ENCODE results near the gene TMEM101. TPM values are rescaled to one million over a fixed set of nuclear protein-coding genes. Genes with fewer than 3 reads are reported as not detected.
"Not testable (repeated sequence)": the region's sequence is repeated elsewhere in the genome, so short reads cannot be mapped to it uniquely, and the experiment has no call there.

Gene TMEM101
- total and polyA plus RNA-seq, 12 donors: 15.6 to 26.4 (median 17.9) TPM

DNA sequence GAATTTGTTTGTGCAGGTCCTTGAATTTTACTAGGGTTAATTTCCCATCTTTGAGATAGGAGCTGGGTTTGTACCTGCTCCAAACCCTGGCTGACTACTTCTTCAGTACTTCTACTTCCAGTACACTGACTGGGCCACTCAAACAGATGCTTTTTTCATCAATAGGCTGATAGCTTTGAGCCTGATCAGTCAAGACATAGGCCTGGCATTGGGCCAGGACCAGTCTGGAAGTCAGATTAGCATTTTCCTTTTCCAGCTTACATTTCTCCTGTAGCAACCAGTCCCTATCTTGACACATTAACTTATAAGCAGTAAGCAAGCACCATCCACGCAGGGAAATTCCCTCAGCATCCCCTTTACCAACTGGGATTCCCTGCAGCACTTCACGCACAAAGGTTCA lies 7.5 kb upstream of the TMEM101 start:
- 88 to 89% methylated on average over 2 of the region's 2 CpGs for WGBS, 2 donors
- intact Hi-C loops (cut with DNase I): no loop called here
- no peaks in the 10 kb centered on the region for H3K27me3 ChIP-seq
- ATAC-seq (no peak), DNase-seq (no peak)
- H3K9me3 ChIP-seq: no peaks in the 10 kb centered on the region
- H3K4me1 ChIP-seq: no peaks in the 10 kb centered on the region
- H3K4me3 ChIP-seq: no peak overlapping the region
- TF ChIP-seq, protein P1, sequence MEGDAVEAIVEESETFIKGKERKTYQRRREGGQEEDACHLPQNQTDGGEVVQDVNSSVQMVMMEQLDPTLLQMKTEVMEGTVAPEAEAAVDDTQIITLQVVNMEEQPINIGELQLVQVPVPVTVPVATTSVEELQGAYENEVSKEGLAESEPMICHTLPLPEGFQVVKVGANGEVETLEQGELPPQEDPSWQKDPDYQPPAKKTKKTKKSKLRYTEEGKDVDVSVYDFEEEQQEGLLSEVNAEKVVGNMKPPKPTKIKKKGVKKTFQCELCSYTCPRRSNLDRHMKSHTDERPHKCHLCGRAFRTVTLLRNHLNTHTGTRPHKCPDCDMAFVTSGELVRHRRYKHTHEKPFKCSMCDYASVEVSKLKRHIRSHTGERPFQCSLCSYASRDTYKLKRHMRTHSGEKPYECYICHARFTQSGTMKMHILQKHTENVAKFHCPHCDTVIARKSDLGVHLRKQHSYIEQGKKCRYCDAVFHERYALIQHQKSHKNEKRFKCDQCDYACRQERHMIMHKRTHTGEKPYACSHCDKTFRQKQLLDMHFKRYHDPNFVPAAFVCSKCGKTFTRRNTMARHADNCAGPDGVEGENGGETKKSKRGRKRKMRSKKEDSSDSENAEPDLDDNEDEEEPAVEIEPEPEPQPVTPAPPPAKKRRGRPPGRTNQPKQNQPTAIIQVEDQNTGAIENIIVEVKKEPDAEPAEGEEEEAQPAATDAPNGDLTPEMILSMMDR (IDR thresholded peaks at IDR 0.05): no peak
- no peak overlapping the region for H3K27ac ChIP-seq
- H3K36me3 ChIP-seq: peaks cover 0 to 43% (median 0%) of the 10 kb centered on the region in 9 donors

- DNase-seq; intact Hi-C loops (cut with DNase I); H3K9me3 ChIP-seq; ATAC-seq; H3K27ac ChIP-seq; H3K4me3 ChIP-seq; H3K4me1 ChIP-seq; H3K27me3 ChIP-seq: not testable (repeated sequence)
- 94 to 95% methylated on average over 7 of the region's 7 CpGs for WGBS, 2 donors
- H3K36me3 ChIP-seq: peaks cover 0 to 43% (median 0%) of the 10 kb centered on the region in 9 donors
Measured at GRCh38 chr17:44021227-44021626, 6.5 kb upstream of the TMEM101 start.

GRCh38 chr17:44014133-44014436 lies 678 bp downstream of the TMEM101 start:
- WGBS, 2 donors: 11 to 15% methylated on average over 12 of the region's 12 CpGs
- Histone ChIP-seq H3K4me3 (peak overlapping the region; percentile 61 to 99 (median 76)), H3K27ac (peak overlapping the region in 8 of 10 donors; percentile 57 to 92 (median 78)), H3K36me3 (peaks cover 0 to 31% (median 0%) of the 10 kb centered on the region in 9 donors), H3K27me3 (no peaks in the 10 kb centered on the region), H3K9me3 (no peaks in the 10 kb centered on the region), H3K4me1 (peaks cover 0 to 46% (median 28%) of the 10 kb centered on the region in 9 donors)
- ATAC-seq (peak in 5 of 8 donors; percentile 13 to 24 (median 18)), DNase-seq (no peak)
- intact Hi-C loops (cut with DNase I): loop anchor here in 3 of 10 donors (2.0 to 10.0 kb wide), 3 partner anchors 57 to 101 kb away; partner anchors contain the start of gene G6PC3 (in 2 of the 3)
- TF ChIP-seq, protein P1 (IDR thresholded peaks at IDR 0.05): no peak

GRCh38 chr17:44012874-44013273 lies 1.9 kb downstream of the TMEM101 start:
- WGBS, 2 donors: 93% methylated on average over 14 of the region's 14 CpGs
- DNase-seq: no peak
- Histone ChIP-seq H3K36me3 (peaks cover 0 to 37% (median 0%) of the 10 kb centered on the region in 9 donors), H3K9me3 (no peaks in the 10 kb centered on the region), H3K27ac (no peak overlapping the region), H3K4me1 (peaks cover 3 to 53% (median 31%) of the 10 kb centered on the region in 9 donors), H3K4me3 (no peak overlapping the region), H3K27me3 (no peaks in the 10 kb centered on the region)
- intact Hi-C loops (cut with DNase I): loop anchor here in 2 of 10 donors (5.0 to 10.0 kb wide), 2 partner anchors 59 to 102 kb away; partner anchors contain the start of gene G6PC3 (in 1 of the 2)
- TF ChIP-seq, protein P1 (IDR thresholded peaks at IDR 0.05): no peak
- no peak for ATAC-seq

- H3K27me3 ChIP-seq: no peaks in the 10 kb centered on the region
- H3K27ac ChIP-seq: peak overlapping the region in 1 of 10 donors; percentile 42
- WGBS, 2 donors: 31 to 54% methylated on average over 3 of the region's 3 CpGs
- DNase-seq (no peak), ATAC-seq (peak in 1 of 8 donors; percentile 2)
- H3K36me3 ChIP-seq: peaks cover 0 to 37% (median 0%) of the 10 kb centered on the region in 9 donors
- intact Hi-C loops (cut with DNase I): loop anchor here in 2 of 10 donors (5.0 to 10.0 kb wide), 2 partner anchors 60 to 102 kb away; partner anchors contain the start of gene G6PC3 (in 1 of the 2)
- H3K4me3 ChIP-seq: no peak overlapping the region
- TF ChIP-seq, protein P1 (IDR thresholded peaks at IDR 0.05): no peak
- no peaks in the 10 kb centered on the region for H3K9me3 ChIP-seq
- H3K4me1 ChIP-seq: peaks cover 7 to 58% (median 36%) of the 10 kb centered on the region in 9 donors
Measured at GRCh38 chr17:44012391-44012790, 2.4 kb downstream of the TMEM101 start.
